Keratinocyte (primary cell): ENCODE results near the gene NOX5.

ENCODE experiments used
- CTCF ChIP-seq, 3 experiments: IDR thresholded peaks in 1 of 3; conservative IDR thresholded peaks in 1 of 3; optimal IDR thresholded peaks in 1 of 3; 2 replicates in 2 of 3; 3 replicates in 1 of 3; pipeline versions ENCODE3 to v1.5.1; 2011; ENCODE audit warnings: low read length in 3 of 3, mild to moderate bottlenecking in 3 of 3, moderate library complexity in 2 of 3, control low read depth in 1 of 3, inconsistent platforms in 1 of 3; ENCODE audit not compliant: insufficient read depth in 2 of 3; ENCODE audit errors: extremely low read depth in 1 of 3
- EZH2 ChIP-seq: IDR thresholded peaks from one replicate; pipeline ENCODE4 v1.6.1; 2012; ENCODE audit warnings: inconsistent platforms, mild to moderate bottlenecking, low read length, moderate library complexity

- no peak for TF ChIP-seq CTCF (optimal IDR thresholded peaks at IDR 0.05 in 1 of 3, IDR thresholded peaks at IDR 0.05 in 1 of 3, conservative IDR thresholded peaks at IDR 0.05 in 1 of 3; ENCODE audit: extremely low read depth in 1 of 3, insufficient read depth in 2 of 3, low read length in 3 of 3)
- TF ChIP-seq EZH2: no peak
Observed at GRCh38 chr15:69037482-69037881, 23.0 kb downstream of the NOX5 start.
